ENCODE measurements around the gene FAM53B. TPM values are rescaled to one million over a fixed set of nuclear protein-coding genes. Genes with fewer than 3 reads are reported as not detected.

The FAM53B gene
- total RNA-seq, 4 donors from 2014 or later, result 140 to 253 (median 192) TPM

GRCh38 chr10:124732931-124733570 is 11.1 kb downstream of the FAM53B start:
- no peaks in the 10 kb centered on the region for H3K9me3 ChIP-seq
- H3K4me1 ChIP-seq, result peaks cover 100% of the 10 kb centered on the region in 2 donors
- peak; percentile 84 to 88 for DNase-seq
- H3K27ac ChIP-seq, result peak overlapping the region; percentile 92 to 97 (median 92)
- no peaks in the 10 kb centered on the region for H3K27me3 ChIP-seq
- H3K36me3 ChIP-seq, result no peaks in the 10 kb centered on the region
- H3K4me3 ChIP-seq, result peak overlapping the region; percentile 6 to 36 (median 18)
- in situ Hi-C loops (cut with MboI; ENCODE audit: low sequenced_read_pairs in 4 of 4), result loop anchor here in 2 of 4 donors (25.0 kb wide), 2 partner anchors 96 to 196 kb away; no protein-coding TSS in a partner anchor
- TF ChIP-seq CTCF (IDR thresholded peaks at IDR 0.05 in 4 of 5, conservative IDR thresholded peaks at IDR 0.05 in 1 of 5) (no peak), POLR2A (IDR thresholded peaks at IDR 0.05) (peak; percentile 58 to 83)
- intact Hi-C loops (cut with DNase I; ENCODE audit: low total_unique reads), result loop anchor here (10.0 kb wide), 1 partner anchor 422 kb away; no protein-coding TSS in a partner anchor
- ATAC-seq, result peak; percentile 55 to 59

- TF ChIP-seq POLR2A (IDR thresholded peaks at IDR 0.05) (no peak), CTCF (IDR thresholded peaks at IDR 0.05 in 4 of 5, conservative IDR thresholded peaks at IDR 0.05 in 1 of 5) (no peak)
- intact Hi-C loops (cut with DNase I; ENCODE audit: low total_unique reads), result loop anchor here (10.0 kb wide), 1 partner anchor 423 kb away; no protein-coding TSS in a partner anchor
- H3K4me1 ChIP-seq, result peaks cover 100% of the 10 kb centered on the region in 2 donors
- DNase-seq, result no peak
- no peak overlapping the region for H3K4me3 ChIP-seq
- H3K36me3 ChIP-seq, result no peaks in the 10 kb centered on the region
- H3K27me3 ChIP-seq, result no peaks in the 10 kb centered on the region
- H3K9me3 ChIP-seq, result no peaks in the 10 kb centered on the region
- peak overlapping the region; percentile 92 to 97 (median 92) for H3K27ac ChIP-seq
- ATAC-seq, result no peak
- in situ Hi-C loops (cut with MboI; ENCODE audit: low sequenced_read_pairs in 4 of 4), result loop anchor here in 2 of 4 donors (25.0 kb wide), 2 partner anchors 94 to 194 kb away; no protein-coding TSS in a partner anchor
These were observed 12.6 kb downstream of the FAM53B start for GRCh38 chr10:124731551-124731950.

GRCh38 chr10:124730790-124731189 is 13.4 kb downstream of the FAM53B start:
- Histone ChIP-seq H3K4me1 (peaks cover 99 to 100% of the 10 kb centered on the region in 2 donors), H3K36me3 (no peaks in the 10 kb centered on the region), H3K4me3 (no peak overlapping the region), H3K27ac (peak overlapping the region; percentile 92 to 97 (median 92)), H3K27me3 (no peaks in the 10 kb centered on the region), H3K9me3 (no peaks in the 10 kb centered on the region)
- intact Hi-C loops (cut with DNase I; ENCODE audit: low total_unique reads) (loop anchor here (10.0 kb wide), 1 partner anchor 424 kb away; no protein-coding TSS in a partner anchor), in situ Hi-C loops (cut with MboI; ENCODE audit: low sequenced_read_pairs in 4 of 4) (loop anchor here in 2 of 4 donors (25.0 kb wide), 2 partner anchors 93 to 193 kb away; no protein-coding TSS in a partner anchor)
- no peak for TF ChIP-seq CTCF (IDR thresholded peaks at IDR 0.05 in 4 of 5, conservative IDR thresholded peaks at IDR 0.05 in 1 of 5)
- TF ChIP-seq POLR2A (IDR thresholded peaks at IDR 0.05), result no peak
- DNase-seq, result no peak
- ATAC-seq, result no peak

- in situ Hi-C loops (cut with MboI; ENCODE audit: low sequenced_read_pairs in 4 of 4) (loop anchor here in 2 of 4 donors (25.0 kb wide), 2 partner anchors 92 to 192 kb away; no protein-coding TSS in a partner anchor), intact Hi-C loops (cut with DNase I; ENCODE audit: low total_unique reads) (loop anchor here (2.0 kb wide), 1 partner anchor 36 kb away; no protein-coding TSS in a partner anchor)
- no peak for TF ChIP-seq CTCF (IDR thresholded peaks at IDR 0.05 in 4 of 5, conservative IDR thresholded peaks at IDR 0.05 in 1 of 5)
- no peak for TF ChIP-seq POLR2A (IDR thresholded peaks at IDR 0.05)
- Histone ChIP-seq H3K36me3 (no peaks in the 10 kb centered on the region), H3K9me3 (no peaks in the 10 kb centered on the region), H3K27me3 (no peaks in the 10 kb centered on the region), H3K27ac (peak overlapping the region; percentile 92 to 97 (median 92)), H3K4me1 (peaks cover 99 to 100% of the 10 kb centered on the region in 2 donors), H3K4me3 (no peak overlapping the region)
- DNase-seq (no peak), ATAC-seq (peak in 1 of 2 donors; percentile 1)
These were observed 15.1 kb downstream of the FAM53B start for GRCh38 chr10:124728830-124729661.

Data from gastrocnemius medialis (tissue), 4 donors.